Amniotic stem cell (primary cell): ENCODE data around the gene RUVBL1.

Experiments
- DNase-seq: peaks from one replicate; lab custom pipeline; 2025; lab: John Stamatoyannopoulos, UW

Gene RUVBL1

DNA sequence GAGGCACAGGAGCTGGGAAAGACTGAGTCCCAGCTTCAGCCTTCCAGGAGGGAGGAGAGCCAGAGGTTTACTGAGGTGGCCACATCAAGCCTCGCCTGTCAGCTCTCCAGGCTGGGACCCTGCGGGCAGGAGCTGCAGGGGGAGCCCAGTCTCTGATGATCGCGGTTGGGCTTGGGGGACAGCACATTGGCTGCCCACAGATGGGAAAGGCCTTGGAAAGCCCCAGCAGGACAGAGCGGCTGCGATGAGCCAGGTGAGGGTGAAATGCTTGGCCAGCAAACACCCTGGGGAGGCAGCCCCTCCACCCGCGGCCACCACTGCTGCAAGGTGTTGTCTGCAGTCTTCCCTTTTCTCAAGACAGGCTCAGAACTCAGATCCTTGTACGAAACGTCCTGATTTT is 40.2 kb downstream of the RUVBL1 start:
- no peak for DNase-seq

DNA sequence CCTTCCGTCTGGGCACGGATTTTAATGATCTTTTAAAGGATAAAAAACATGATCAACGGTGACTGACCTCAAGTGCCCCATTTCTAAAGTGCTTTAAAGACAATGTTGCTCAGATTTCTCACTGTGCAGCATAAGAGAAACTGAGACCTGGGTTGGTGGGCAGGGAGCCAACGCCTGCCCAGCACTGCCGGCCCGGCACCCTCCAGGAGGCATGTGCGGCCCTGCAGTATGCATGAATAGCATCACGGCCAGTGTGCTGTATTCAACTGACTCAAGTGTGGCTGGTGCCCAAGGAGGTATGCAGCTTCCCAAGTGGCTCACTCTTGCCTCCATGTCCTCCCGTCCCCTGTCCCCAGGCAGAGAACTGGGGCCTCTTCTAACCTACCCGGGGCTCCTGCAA is 41.1 kb downstream of the RUVBL1 start:
- no peak for DNase-seq

DNA sequence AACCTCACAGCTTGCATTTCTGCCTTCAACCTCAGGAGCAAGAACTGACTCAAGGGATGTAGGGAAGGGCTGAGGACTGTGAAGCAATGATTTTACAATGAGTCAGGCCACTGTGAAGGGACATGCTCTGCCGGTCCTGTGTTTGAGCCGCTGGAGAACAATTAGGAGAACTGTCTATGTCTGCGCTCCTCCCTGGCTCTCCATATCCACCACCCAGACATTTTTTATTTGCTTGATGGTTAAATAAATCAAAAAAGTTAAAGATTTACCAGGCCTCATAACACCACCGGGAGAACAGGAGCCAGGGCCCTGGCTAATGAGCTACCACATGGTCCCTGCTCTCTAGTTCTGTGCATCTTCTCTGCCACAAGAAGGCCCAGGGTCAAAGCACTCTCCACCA is 41.8 kb downstream of the RUVBL1 start:
- no peak for DNase-seq

DNA sequence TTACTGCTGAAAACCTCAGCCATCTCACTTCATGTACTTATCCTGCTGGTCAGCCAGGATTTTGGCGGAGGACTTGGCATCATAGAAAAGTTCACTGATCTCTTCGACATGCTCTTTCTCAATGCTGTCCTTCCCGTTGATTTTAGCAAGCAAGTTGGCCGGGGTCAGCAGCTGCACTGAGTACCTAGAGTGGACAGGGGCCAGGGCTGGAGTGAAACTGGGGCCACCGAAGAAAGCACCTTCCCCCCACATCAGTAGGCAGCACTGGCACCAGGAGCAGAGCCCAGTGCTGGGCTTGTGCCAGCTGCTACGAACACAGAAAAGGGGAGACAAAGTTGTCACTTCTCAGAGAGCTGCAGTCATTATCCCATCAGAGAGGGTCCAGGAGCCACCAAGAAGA is 42.4 kb downstream of the RUVBL1 start:
- no peak for DNase-seq

DNA sequence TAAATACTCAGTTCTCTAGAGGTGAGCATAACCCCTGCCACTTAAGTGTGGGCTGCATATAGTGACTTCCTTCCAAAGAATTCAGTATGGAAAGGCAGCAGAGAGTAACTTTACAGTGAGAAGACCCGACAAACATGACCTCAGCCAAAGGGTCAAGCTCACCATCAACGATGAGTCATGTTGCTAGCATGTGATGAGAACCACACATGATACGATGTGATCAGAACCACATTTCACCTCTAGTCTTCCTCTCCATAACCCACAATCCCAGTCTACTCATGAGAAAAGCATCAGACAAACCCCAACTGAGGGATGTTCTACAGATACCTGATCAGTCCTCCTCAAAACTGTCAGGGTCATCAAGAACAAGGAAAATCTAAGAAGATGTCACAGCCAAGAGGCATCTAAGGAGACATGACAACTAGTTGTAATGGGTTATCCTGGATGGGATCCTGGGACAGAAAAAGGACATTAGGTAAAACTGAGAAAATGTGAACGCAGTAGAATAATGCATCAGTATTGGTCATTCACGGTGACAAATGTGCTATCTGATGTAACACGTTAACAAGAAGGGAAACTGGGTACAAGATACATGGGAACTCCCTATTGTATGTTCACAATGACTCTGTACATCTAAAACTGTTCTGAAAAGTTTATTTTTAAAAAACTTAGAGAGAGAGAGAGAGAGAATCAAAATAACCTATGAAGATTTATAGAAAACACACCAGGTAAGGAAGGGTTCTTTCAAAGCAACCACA is 43.1 kb downstream of the RUVBL1 start:
- peak; percentile 18 for DNase-seq

DNA sequence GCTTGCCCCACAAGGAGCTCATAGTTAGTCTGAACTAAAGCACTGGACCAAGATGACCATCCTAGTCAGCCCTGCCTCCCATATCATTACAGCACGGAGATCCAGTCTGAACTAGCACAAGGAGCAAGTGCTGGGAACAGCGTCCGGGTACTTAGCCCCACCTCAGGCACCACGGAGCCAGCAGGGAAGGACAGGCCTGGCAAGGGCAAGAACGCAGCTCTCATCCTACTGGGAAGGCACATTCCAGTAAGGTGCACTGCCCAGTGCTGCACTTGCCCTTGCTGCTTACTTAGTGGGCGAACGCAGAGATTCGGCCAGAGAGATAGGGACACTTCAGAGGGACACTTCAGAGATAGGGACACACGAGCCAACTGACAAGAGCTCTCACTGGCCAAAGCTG is 43.8 kb downstream of the RUVBL1 start:
- DNase-seq: no peak

DNA sequence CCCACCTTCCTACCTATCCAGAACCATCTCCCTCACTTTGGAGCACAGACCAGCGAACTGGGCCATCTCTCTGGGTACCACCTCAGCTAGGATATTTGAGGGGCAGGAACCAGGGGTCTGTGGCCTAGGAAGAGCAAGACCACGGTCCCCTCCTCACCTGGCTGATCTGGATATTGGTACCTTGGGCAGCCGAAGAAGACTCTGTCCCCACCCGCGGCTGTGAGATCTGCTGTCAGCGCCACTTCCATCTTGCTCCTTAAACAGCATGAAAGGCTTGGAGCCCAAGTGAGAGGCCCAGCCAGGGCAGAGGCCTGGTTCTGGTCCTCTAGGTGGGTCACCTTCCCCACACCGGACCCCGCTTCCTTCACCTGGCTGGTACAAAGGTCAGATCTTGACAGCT is 44.7 kb downstream of the RUVBL1 start:
- no peak for DNase-seq

DNA sequence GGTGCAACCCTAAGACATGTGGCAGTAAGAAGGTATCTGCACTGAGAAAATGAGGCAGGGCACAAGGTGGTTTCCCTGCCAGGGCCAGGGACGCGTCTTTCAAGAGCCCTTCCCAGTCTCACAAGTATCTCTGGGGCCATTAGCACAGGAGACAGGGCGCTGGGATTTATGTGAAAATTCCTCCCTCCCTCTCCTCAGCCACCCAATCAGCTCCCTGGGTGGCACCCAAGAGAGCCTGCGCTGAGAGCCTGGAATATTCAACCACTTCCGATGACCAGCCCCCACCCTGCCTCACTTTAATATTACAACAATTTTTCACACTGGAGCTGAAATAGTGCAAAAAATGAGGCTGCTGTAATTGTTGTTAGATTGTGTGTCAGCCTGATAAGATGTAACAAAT is 45.3 kb downstream of the RUVBL1 start:
- DNase-seq: no peak

DNA sequence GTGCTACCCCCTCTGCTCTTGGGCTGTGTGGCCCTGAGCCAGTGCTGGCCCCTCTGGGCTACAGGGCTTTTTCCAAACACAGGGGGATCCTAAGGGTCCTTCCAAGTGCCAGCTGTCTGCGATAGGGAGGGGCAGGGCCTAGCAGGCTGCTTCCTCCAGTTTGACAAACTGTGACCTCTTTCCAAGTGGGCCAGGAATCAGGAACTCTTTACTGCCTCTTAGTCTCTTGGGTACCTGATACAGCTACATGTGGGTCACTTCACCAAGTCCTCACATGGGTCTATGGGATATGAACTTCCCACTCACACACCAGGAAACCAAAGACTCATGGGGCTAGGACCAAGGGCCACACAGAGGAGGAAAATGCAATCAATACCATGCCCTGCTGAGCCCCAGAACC is 45.9 kb downstream of the RUVBL1 start:
- no peak for DNase-seq

DNA sequence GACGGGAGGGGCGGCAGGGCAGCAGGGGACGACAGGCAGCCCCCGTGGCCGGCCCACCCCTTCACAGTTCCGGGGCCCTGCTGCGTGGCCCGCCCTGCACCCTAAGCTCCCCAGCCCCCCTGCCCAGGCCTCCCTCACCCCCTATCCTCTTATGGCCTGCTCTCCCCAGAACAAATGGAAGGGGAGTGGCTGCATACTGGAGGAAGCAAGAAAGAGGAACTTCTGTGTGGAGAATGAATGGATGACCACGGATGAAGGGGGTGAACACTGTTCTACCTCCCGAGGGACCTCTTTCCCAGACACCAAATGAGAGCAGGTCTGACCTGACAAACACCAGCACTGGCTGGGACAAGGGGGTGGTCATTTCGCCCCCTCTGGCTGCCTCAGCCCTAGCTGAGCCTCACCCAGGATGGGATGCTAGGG is 46.4 kb downstream of the RUVBL1 start:
- DNase-seq: no peak

DNA sequence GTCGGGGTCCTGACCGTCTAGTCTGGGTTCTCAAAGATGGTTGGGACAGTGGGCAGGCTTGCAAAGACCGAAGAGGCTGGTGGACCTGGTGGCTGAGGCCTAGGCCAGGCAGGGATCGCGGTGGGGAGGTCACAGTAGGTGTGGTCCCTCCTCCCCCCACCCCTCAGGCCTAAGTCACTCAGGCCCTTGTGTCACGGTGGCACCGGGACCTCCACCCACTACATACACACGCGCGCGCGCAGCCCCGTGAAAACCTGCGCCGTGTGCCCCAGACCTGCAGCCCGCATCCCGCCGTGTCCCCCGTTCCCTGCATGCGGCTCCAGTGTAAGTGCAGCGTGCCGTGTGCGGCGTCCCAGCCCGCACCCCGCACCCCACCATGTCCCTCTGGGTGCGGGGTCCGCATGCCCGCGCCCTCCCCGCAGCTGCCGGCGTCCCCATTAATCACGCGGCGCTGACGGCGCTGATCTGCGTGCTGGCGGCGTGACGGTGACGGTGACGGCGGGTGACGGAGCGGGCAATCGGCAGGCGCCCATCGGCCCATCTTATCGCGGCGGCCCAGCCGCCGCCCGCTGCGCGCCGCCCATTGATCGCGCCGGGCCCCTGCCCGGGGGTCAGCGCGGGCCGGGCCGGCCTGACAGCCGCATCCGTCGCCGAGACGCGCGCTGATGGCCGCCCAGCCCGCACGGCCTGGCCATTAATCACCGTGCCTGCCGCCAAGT is 47.0 kb downstream of the RUVBL1 start:
- DNase-seq: no peak

DNA sequence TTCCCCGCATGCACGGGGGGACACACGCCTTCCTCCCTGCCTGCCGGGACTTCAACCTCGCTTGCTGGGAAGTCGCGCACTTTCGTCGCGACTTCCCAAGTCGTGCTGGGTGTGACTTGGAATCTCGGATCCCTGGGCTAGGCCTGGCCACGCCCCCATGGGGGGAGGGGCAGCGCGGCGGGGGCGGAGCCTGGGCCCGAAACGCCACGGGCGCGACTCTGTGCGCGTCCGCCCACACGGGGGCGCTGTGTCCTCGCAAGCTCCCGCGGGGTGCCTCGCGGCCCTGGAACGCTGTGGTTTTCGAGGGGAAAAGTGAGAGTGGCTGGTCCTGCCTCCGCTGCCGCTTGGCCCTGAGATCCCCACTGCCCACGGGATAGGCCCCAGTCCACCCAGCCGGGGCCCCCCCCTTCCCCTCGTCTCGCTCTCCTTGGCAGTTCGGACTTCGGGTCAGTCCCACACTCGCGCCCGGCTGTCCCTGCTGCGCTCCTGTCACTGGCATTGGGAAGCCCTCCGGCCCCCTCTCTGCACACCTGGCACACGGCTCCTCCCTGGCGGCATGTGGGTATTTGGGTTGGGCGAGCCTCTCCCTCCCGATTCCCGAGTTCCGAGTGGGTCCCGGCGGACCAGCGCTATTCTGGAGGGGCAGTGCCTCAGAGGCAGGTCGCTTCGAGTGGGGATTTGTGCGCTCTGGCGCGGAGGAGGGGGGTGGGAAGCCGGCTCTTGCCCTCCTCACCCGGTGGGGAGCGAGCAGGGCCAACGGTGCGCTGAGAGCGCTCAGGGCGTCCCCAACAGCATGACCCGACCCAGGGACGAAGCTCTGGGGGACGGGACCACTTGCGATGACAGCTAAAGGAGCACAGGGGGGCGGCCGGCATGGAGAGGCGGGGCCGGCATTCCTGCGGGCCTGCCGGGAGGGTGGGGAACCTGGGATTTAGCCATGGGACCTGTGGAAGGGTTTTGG is 47.8 kb downstream of the RUVBL1 start:
- peak; percentile 75 for DNase-seq

DNA sequence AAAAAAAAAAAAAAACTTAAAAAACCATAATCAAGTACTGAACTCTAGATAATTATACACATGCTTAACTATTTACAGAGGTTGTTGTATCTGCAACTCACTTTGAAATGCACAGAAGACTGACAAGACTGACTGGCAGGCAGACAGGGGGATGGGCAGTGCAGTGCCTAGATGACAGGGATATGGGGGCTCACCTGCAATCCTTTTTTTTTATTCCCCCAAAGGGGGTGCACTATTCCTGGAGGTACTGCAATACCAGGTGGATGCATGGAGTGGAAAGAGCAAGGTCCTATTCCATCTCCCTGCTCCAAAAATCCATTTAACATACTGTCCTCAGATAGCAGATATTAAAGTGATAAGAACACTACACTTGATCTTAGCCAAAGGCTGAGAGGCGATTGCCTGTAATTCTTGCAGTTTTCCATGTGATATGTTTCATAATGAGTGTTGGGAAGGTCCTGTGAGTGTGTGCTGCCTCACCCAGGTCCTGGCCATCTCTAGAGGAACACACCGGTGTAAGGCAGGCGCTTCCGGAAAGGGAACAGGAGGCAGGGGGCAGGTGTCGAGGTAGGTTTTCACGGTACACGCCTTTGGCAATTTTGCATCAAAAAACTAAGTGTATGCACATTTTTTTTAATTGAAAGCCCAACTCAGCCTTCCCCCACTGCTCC is 48.6 kb downstream of the RUVBL1 start:
- no peak for DNase-seq

DNA sequence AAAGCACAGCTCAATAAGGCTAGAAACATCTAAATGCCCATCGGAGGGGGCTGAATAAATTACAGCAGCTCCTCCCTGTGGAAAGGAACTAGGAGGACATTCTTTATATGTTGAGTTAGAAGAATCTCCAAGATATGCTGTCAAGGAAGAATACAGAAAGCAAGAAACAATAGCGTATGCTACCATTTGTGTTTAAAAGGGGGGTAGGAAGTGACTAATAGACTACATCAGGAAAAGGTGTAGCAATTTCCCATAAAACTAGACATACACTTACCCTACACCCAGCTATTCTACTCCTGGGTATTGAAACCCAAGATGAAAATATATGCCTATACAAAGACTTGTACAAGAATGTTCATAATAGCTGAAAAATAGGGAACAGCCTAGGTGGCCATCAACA is 49.8 kb downstream of the RUVBL1 start:
- DNase-seq: no peak

DNA sequence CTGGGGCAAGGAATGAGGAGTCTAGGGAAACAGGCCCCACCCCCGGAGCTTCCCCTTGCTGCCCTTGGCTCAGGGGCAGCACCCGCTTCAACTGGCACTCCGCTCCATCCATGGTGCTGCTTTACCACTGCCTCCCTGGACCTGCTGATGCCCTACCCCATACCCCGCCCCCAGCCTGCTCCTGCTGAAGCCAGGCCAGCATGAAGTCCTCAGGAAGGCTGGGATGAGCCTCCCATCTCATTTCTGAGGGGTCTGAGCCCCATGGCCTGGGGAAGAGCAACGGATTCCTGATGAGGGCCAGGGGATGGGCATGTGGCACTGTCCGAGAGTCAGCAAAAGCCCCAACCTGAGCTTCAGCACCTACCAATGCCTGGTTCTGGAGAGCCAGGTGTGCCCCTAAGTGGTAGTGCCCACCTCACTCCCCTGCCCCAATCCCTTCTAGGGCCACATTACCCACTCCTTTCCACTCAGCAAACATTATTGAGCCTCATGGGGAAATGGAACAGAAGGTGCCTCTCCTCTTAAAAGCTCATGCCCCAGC is 50.4 kb downstream of the RUVBL1 start:
- DNase-seq: no peak

DNA sequence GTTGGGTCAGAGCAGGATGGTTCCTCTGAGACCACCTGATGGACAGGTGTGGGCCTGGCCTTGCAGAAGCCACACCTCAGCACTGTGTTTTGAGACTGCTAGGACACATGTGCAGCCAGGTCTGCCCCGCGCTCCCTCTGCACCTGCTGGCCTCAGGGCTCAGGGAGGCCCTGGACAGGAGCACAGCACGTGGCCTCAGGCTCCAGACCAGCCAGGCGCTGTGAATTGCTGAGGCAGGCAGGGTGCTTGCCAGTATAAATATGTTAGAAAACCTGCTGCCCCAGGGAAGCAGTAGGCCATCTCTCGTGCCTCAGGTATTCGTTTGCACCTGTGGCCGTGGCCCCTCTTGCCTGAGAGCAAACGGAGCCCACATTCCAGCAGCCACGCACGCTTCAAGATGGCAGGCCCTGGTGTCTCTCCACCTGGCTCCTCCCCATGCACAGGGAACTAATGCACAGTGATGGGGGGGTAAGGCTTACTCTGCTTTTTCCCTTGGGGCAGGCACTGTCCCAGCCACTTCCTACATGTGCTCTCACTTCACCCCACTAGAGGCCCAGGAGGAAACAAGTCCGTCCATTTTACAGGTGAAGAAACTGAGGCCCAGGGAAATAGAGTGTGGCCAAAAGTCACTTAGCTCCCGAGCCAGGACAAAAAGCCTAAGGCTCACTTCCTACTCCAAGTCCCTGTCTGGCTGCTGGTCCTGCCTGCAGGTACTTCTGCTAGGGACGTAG is 51.0 kb downstream of the RUVBL1 start:
- DNase-seq: no peak

DNA sequence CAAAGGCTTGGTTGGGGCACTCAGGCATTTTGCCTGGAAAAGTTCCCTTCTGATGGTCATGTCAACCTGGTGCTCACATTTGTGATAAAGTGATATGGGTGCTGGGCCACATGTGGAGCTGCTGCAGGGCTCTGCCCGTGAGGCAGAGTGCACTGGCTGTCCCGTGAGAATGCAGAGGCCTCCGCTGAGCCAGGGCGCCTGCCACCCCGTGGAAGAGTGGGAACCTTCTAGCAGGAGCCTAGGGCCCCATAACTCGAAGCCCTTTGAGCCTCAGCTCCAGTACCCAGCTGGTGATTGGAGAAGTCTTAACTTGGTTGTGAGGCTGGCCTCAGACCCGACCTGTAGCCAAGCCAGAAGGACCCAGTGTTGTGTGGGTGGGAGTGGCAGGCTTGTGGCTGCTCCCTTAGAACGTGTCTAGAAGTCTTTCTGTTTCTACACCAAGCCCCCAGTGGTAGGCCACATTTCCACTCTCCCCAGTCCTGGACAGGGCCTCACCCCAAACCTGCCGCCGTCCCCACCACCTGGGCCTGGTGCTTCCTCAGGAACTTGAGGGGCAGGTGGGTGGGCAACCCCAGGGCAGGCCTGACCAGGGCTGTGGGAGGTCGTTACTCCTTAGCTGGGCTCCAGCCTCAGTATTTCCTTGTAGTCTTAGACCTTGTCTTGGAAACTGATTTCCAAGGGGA is 51.7 kb downstream of the RUVBL1 start:
- no peak for DNase-seq

DNA sequence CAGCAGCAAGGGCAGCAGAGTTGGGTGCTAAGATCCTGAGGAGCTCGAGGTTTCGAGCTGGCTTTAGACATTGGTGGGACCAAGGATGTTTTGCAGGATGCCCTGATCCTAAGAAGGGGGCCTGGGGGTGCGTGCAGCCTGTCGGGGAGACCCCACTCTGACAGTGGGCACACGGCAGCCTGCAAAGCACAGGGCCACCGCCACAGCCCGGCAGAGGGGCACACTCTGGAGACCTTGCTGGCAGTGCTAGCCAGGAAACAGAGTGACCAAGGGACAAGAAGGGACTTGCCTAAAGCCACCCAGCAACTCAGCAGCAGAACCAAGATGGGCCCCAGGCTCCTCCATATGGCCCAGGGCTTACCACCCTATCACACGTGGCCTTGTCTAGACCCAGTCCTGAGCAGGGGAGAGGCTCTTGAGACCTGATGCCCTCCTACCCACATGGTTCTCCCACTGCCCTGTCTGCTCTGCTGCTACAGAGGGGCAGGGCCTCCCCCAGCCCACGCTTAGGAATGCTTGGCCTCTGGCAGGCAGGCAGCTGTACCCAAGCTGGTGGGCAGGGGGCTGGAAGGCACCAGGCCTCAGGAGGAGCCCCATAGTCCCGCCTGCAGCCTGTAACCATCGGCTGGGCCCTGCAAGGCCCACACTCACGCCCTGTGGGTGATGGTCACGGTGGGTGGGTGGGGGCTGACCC is 52.6 kb downstream of the RUVBL1 start:
- no peak for DNase-seq

DNA sequence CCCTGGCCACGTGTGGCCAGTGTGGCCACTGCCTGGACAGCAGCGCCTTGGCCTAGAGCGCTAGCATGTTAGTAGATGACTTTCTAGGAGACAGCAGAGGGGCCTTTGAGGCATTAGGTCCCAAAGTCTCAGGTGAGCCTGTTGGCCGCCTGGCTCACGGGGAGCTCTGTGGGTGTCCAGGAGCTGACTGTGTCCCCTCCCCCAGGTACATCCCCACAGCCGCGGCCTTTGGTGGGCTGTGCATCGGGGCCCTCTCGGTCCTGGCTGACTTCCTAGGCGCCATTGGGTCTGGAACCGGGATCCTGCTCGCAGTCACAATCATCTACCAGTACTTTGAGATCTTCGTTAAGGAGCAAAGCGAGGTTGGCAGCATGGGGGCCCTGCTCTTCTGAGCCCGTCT is 54.3 kb downstream of the RUVBL1 start:
- DNase-seq: no peak

DNA sequence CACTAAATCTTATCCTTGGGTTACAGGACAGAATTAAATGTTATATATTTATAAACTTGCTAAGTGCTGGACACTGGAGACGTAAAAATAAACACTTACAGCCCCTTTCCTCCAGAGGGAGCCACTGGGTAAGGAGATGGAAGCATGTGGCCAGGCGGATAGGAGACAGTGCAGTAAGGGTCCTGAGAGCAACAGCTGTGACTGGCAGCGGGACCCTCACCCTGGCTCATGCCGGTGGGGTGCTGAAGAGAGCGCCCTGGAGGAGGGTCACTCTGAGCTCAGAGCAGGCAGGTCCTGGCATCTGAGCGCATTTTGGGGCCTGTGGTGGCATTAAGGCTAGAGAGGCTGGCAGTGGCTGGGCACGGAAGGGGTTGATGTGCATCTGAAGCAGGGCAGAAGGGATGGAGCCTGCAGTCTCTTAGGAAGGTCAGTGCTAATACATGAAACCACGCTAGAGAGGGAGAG is 55.4 kb downstream of the RUVBL1 start:
- no peak for DNase-seq
